Breast epithelium (tissue), 3 donors: ENCODE measurements around the gene PBRM1.

Source experiments
- CTCF ChIP-seq, 3 donors: fragments of 450-650 bp; IDR thresholded peaks; one replicate each; pipeline ENCODE4 v1.5.1; 2016 to 2017; ENCODE audit warnings: antibody characterized with exemption in 3 of 3, mild to moderate bottlenecking in 3 of 3, moderate library complexity in 3 of 3
- POLR2A ChIP-seq: fragments of 450-650 bp; IDR thresholded peaks from one replicate; pipeline ENCODE4 v1.6.1; 2016; ENCODE audit warnings: antibody characterized with exemption, mild to moderate bottlenecking, moderate library complexity
- POLR2AphosphoS5 ChIP-seq, 3 donors: sonication (generic); formaldehyde crosslinking; IDR thresholded peaks; one replicate each; pipeline ENCODE4 v1.6.1; 2017; ENCODE audit warnings: antibody characterized with exemption in 3 of 3

GRCh38 chr3:52731590-52731989, 45.9 kb upstream of the PBRM1 start:
- TF ChIP-seq CTCF (IDR thresholded peaks at IDR 0.05) (no peak), POLR2A (no peak), POLR2AphosphoS5 (IDR thresholded peaks at IDR 0.05) (no peak)
